DOHH2 (cell line): Measurements from ENCODE around the gene NEU3.
"Not testable (repeated sequence)": the region's sequence is repeated elsewhere in the genome, so short reads cannot be mapped to it uniquely, and the experiment has no call there.

Experiments used
- H3F3A ChIP-seq: fragments of 200-600 bp; sonication (generic), shearing (Covaris generic); 2 replicates; pipeline ENCODE4 v1.6.0; 2016; ENCODE audit warnings: antibody characterized with exemption, mild to moderate bottlenecking; ENCODE audit not compliant: control insufficient read depth, insufficient read depth
- H3K27ac ChIP-seq: fragments of 200-600 bp; sonication (generic); 2 replicates; pipeline ENCODE4 v1.5.1; 2014; ENCODE audit warnings: low read depth, mild to moderate bottlenecking, low read length, moderate library complexity
- H3K27me3 ChIP-seq: fragments of 200-600 bp; sonication (generic); 2 replicates; pipeline ENCODE4 v1.6.1; 2014; ENCODE audit warnings: mild to moderate bottlenecking, low read length, mixed read lengths; ENCODE audit not compliant: control insufficient read depth
- H3K36me3 ChIP-seq: fragments of 200-600 bp; sonication (generic); 2 replicates; pipeline ENCODE4 v1.6.1; 2014; ENCODE audit warnings: mild to moderate bottlenecking, low read length, moderate library complexity, mixed read lengths; ENCODE audit not compliant: control insufficient read depth
- H3K4me1 ChIP-seq: fragments of 200-600 bp; sonication (generic); 2 replicates; pipeline ENCODE4 v1.6.1; 2014; ENCODE audit warnings: mild to moderate bottlenecking, low read length, mixed read lengths; ENCODE audit not compliant: control insufficient read depth
- H3K4me2 ChIP-seq: fragments of 200-600 bp; sonication (generic); 2 replicates; pipeline ENCODE4 v1.6.0; 2014; ENCODE audit warnings: mild to moderate bottlenecking, low read length, moderate library complexity
- H3K4me3 ChIP-seq: fragments of 200-600 bp; sonication (generic); 2 replicates; pipeline ENCODE4 v1.5.1; 2014; ENCODE audit warnings: mild to moderate bottlenecking, low read length, mixed read lengths
- H3K79me2 ChIP-seq: fragments of 200-600 bp; sonication (generic); 2 replicates; pipeline ENCODE4 v1.6.1; 2014; ENCODE audit warnings: mild to moderate bottlenecking, low read length, mixed read lengths; ENCODE audit not compliant: control insufficient read depth
- H3K9me2 ChIP-seq: fragments of 200-600 bp; sonication (generic); replicated peaks from 2 replicates; pipeline ENCODE4 v1.6.1; 2014; ENCODE audit warnings: mild to moderate bottlenecking, low read length, mixed read lengths; ENCODE audit not compliant: control insufficient read depth
- H3K9me3 ChIP-seq: fragments of 200-600 bp; sonication (generic); 2 replicates; pipeline ENCODE4 v1.6.1; 2014; ENCODE audit warnings: antibody characterized with exemption, low read length, mixed read lengths; ENCODE audit not compliant: control insufficient read depth, insufficient read depth
- H4K20me1 ChIP-seq: fragments of 200-600 bp; sonication (generic); 2 replicates; pipeline ENCODE4 v1.6.0; 2014; ENCODE audit warnings: low read depth, mild to moderate bottlenecking, antibody characterized with exemption, low read length, moderate library complexity; ENCODE audit not compliant: control insufficient read depth, insufficient read depth
- EZH2phosphoT487 ChIP-seq: fragments of 200-600 bp; sonication (generic); IDR thresholded peaks from 2 replicates; pipeline ENCODE4 v1.6.1; 2017; ENCODE audit warnings: borderline replicate concordance, mild to moderate bottlenecking, antibody characterized with exemption, low read length, moderate library complexity, mixed read lengths
- TF ChIP-seq, protein P1 (sequence below): fragments of 200-600 bp; sonication (generic); IDR thresholded peaks from one replicate; pipeline ENCODE4 v1.5.1; 2014; ENCODE audit warnings: antibody characterized with exemption, mild to moderate bottlenecking, low read depth, low read length; ENCODE audit not compliant: poor library complexity, severe bottlenecking

The NEU3 gene

DNA sequence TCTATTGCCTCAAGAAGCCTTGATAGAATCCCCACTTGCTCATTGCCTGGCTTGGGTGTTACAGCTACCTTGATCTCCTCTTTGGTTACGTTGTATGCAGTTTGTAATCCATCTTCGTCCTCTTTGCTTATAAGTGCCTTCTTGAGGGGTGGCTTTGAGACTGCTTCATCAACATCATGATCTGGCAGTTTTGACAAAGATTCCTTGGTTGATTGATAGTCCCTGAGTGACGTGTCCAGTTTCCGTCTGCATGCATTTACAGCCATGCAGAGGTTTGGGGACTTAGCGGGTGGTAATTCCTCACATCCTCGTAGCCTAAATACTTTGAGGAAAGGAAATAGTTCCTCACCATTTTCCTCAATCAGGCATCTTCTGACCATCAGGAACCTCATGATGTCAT, 23.1 kb downstream of the NEU3 start:
- TF ChIP-seq, protein P1, sequence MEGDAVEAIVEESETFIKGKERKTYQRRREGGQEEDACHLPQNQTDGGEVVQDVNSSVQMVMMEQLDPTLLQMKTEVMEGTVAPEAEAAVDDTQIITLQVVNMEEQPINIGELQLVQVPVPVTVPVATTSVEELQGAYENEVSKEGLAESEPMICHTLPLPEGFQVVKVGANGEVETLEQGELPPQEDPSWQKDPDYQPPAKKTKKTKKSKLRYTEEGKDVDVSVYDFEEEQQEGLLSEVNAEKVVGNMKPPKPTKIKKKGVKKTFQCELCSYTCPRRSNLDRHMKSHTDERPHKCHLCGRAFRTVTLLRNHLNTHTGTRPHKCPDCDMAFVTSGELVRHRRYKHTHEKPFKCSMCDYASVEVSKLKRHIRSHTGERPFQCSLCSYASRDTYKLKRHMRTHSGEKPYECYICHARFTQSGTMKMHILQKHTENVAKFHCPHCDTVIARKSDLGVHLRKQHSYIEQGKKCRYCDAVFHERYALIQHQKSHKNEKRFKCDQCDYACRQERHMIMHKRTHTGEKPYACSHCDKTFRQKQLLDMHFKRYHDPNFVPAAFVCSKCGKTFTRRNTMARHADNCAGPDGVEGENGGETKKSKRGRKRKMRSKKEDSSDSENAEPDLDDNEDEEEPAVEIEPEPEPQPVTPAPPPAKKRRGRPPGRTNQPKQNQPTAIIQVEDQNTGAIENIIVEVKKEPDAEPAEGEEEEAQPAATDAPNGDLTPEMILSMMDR, result no peak
- no peak for TF ChIP-seq EZH2phosphoT487
- Histone ChIP-seq H3K4me3 (no peak overlapping the region), H3K4me2 (no peak overlapping the region), H3K27ac (no peak overlapping the region), H3K9me2 (no peaks in the 10 kb centered on the region), H3K9me3 (no peaks in the 10 kb centered on the region), H3K79me2 (no peaks in the 10 kb centered on the region), H3K36me3 (peaks cover 46% of the 10 kb centered on the region), H3K4me1 (no peaks in the 10 kb centered on the region), H3F3A (no peaks in the 10 kb centered on the region), H3K27me3 (no peaks in the 10 kb centered on the region), H4K20me1 (no peaks in the 10 kb centered on the region)

- Histone ChIP-seq H3K9me2 (no peaks in the 10 kb centered on the region), H3K27ac (no peak overlapping the region), H3K4me1 (no peaks in the 10 kb centered on the region), H3F3A (no peaks in the 10 kb centered on the region), H3K9me3 (no peaks in the 10 kb centered on the region), H3K4me3 (no peak overlapping the region), H4K20me1 (no peaks in the 10 kb centered on the region), H3K27me3 (no peaks in the 10 kb centered on the region), H3K4me2 (no peak overlapping the region), H3K79me2 (no peaks in the 10 kb centered on the region), H3K36me3 (peaks cover 34% of the 10 kb centered on the region)
- TF ChIP-seq, protein P1, result no peak
- no peak for TF ChIP-seq EZH2phosphoT487
Measured at GRCh38 chr11:75013051-75013450, 24.3 kb downstream of the NEU3 start.

- Histone ChIP-seq H3K79me2 (no peaks in the 10 kb centered on the region), H3K9me3 (no peaks in the 10 kb centered on the region), H3K9me2 (no peaks in the 10 kb centered on the region), H3F3A (no peaks in the 10 kb centered on the region), H3K36me3 (peaks cover 27% of the 10 kb centered on the region), H3K27me3 (no peaks in the 10 kb centered on the region), H3K4me2 (no peak overlapping the region), H3K4me3 (no peak overlapping the region), H3K4me1 (no peaks in the 10 kb centered on the region), H3K27ac (no peak overlapping the region), H4K20me1 (no peaks in the 10 kb centered on the region)
- no peak for TF ChIP-seq EZH2phosphoT487
Measured at GRCh38 chr11:75014129-75014528, 25.4 kb downstream of the NEU3 start.

DNA sequence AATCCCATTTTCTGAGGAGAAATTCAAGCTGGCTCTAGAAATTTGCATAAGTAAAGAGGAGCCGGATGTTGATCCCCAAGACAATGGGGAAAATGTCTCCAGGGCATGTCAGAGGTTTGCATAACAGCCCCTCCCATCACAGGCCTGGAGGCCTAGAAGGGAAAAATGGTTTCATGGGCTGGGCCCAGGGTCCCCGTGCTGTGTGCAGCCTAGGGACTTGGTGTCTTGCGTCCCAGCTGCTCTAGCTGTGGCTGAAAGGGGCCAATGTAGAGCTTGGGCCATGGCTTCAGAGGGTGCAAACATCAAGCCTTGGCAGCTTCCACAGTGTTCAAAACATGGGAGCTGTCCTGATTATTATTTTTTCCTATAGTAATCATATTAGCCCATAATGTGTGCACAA, 30.5 kb downstream of the NEU3 start:
- not testable (repeated sequence) for H3K27ac ChIP-seq, H3K36me3 ChIP-seq, H3K9me2 ChIP-seq, H3K4me2 ChIP-seq, H3F3A ChIP-seq, H3K79me2 ChIP-seq, H3K4me1 ChIP-seq, H4K20me1 ChIP-seq, H3K9me3 ChIP-seq, H3K4me3 ChIP-seq, H3K27me3 ChIP-seq

GRCh38 chr11:75020328-75020727, 31.6 kb downstream of the NEU3 start:
- not testable (repeated sequence) for H3F3A ChIP-seq, H3K9me2 ChIP-seq, H3K27me3 ChIP-seq, H3K36me3 ChIP-seq, H3K4me2 ChIP-seq, H3K79me2 ChIP-seq, H3K9me3 ChIP-seq, H3K4me1 ChIP-seq, H4K20me1 ChIP-seq, H3K27ac ChIP-seq, H3K4me3 ChIP-seq
